ENCODE measurements around the gene KCNC4. TPM values are rescaled to one million over a fixed set of nuclear protein-coding genes. Genes with fewer than 3 reads are reported as not detected.

Gene KCNC4
- total and polyA plus RNA-seq, 12 donors: 1.1 to 14.4 (median 9.3) TPM

- no peaks in the 10 kb centered on the region for H3K9me3 ChIP-seq (replicated peaks in 1 of 3)
- no peak for DNase-seq
- TF ChIP-seq CTCF (IDR thresholded peaks at IDR 0.05) (no peak), POLR2A (IDR thresholded peaks at IDR 0.05) (no peak)
Measured at GRCh38 chr1:110225212-110225611, 15.1 kb downstream of the KCNC4 start.

GRCh38 chr1:110225756-110226404 is 15.8 kb downstream of the KCNC4 start:
- Histone ChIP-seq H3K4me1 (replicated peaks in 1 of 2) (no peaks in the 10 kb centered on the region), H3K36me3 (replicated peaks in 1 of 2) (peaks cover 0 to 10% of the 10 kb centered on the region in 2 donors), H3K4me3 (no peak overlapping the region), H3K27ac (no peak overlapping the region), H3K27me3 (no peaks in the 10 kb centered on the region), H3K9me3 (replicated peaks in 1 of 3) (no peaks in the 10 kb centered on the region)
- no peak for TF ChIP-seq POLR2A (IDR thresholded peaks at IDR 0.05)
- TF ChIP-seq CTCF (IDR thresholded peaks at IDR 0.05): no peak
- 87 to 96% (median 96%) methylated on average over 3 to 18 of the region's 18 CpGs for WGBS, 4 donors
- DNase-seq: no peak
- intact Hi-C loops (cut with DNase I): no loop called here

More at GRCh38 chr1:110225212-110225611, 15.1 kb downstream of the KCNC4 start:
- Histone ChIP-seq H3K27ac (no peak overlapping the region), H3K36me3 (replicated peaks in 1 of 2) (peaks cover 0 to 10% of the 10 kb centered on the region in 2 donors), H3K4me1 (replicated peaks in 1 of 2) (no peaks in the 10 kb centered on the region), H3K27me3 (no peaks in the 10 kb centered on the region), H3K4me3 (no peak overlapping the region)
- intact Hi-C loops (cut with DNase I): no loop called here
- WGBS, 4 donors: 74 to 81% (median 77%) methylated on average over 6 to 7 of the region's 7 CpGs

GRCh38 chr1:110227774-110228173 is 17.7 kb downstream of the KCNC4 start:
- no peak overlapping the region for H3K4me3 ChIP-seq
- TF ChIP-seq CTCF (IDR thresholded peaks at IDR 0.05) (no peak), POLR2A (IDR thresholded peaks at IDR 0.05) (no peak)
- H3K36me3 ChIP-seq (replicated peaks in 1 of 2): peaks cover 0 to 10% of the 10 kb centered on the region in 2 donors
- 93 to 96% (median 94%) methylated on average over 12 of the region's 12 CpGs for WGBS, 4 donors
- DNase-seq: no peak
- no peaks in the 10 kb centered on the region for H3K27me3 ChIP-seq
- intact Hi-C loops (cut with DNase I): no loop called here
- no peaks in the 10 kb centered on the region for H3K4me1 ChIP-seq (replicated peaks in 1 of 2)
- H3K9me3 ChIP-seq (replicated peaks in 1 of 3): no peaks in the 10 kb centered on the region
- H3K27ac ChIP-seq: no peak overlapping the region

- no peaks in the 10 kb centered on the region for H3K9me3 ChIP-seq (replicated peaks in 1 of 3)
- no peak for DNase-seq
- intact Hi-C loops (cut with DNase I): no loop called here
- no peak overlapping the region for H3K4me3 ChIP-seq
- peak overlapping the region in 1 of 5 donors; percentile 62 for H3K27ac ChIP-seq
- 88 to 93% (median 89%) methylated on average over 7 to 12 of the region's 12 CpGs for WGBS, 4 donors
- H3K4me1 ChIP-seq (replicated peaks in 1 of 2): no peaks in the 10 kb centered on the region
- peaks cover 0 to 8% of the 10 kb centered on the region in 2 donors for H3K36me3 ChIP-seq (replicated peaks in 1 of 2)
- TF ChIP-seq POLR2A (IDR thresholded peaks at IDR 0.05) (no peak), CTCF (IDR thresholded peaks at IDR 0.05) (no peak)
- H3K27me3 ChIP-seq: no peaks in the 10 kb centered on the region
Measured at GRCh38 chr1:110228381-110228780, 18.3 kb downstream of the KCNC4 start.
